GM18499 (cell line): ENCODE data around the gene INPP4A.

Experiments used
- ATAC-seq: cut with Tn5 transposase; IDR thresholded peaks from one replicate; pipeline ENCODE4 v1.9.1; 2021; ENCODE audit warnings: moderate number of reproducible peaks; ENCODE audit not compliant: insufficient read depth, unreplicated experiment

Gene INPP4A

GRCh38 chr2:98507891-98508708 is 63.4 kb downstream of the INPP4A start:
- no peak for ATAC-seq

DNA sequence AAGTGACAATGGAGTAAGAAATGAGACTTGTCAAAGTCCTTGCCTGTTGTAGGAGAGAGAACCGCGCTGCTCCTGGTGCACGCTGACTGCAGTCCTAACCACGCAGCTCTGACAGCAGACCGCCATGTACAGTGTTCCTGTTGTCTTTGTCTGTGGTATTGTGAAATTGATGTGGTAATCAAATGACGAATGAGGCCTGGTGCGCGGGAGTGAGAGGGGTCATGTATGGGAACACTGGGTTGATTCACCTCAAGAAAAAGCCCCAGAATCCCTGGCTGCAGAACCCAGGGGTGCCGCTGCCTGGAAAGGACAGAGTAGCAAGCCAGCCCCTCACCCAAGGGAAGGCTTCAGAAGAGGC is 64.0 kb downstream of the INPP4A start:
- no peak for ATAC-seq

- no peak for ATAC-seq
Measured at GRCh38 chr2:98509542-98510321, 65.1 kb downstream of the INPP4A start.

- ATAC-seq = no peak
Measured at GRCh38 chr2:98510322-98510662, 65.6 kb downstream of the INPP4A start.

- no peak for ATAC-seq
Measured at GRCh38 chr2:98511981-98512380, 67.3 kb downstream of the INPP4A start.

- ATAC-seq = no peak
Measured at GRCh38 chr2:98512699-98513098, 68.0 kb downstream of the INPP4A start.

- no peak for ATAC-seq
Measured at GRCh38 chr2:98514096-98514639, 69.5 kb downstream of the INPP4A start.

- ATAC-seq = no peak
Measured at GRCh38 chr2:98514879-98515249, 70.2 kb downstream of the INPP4A start.

DNA sequence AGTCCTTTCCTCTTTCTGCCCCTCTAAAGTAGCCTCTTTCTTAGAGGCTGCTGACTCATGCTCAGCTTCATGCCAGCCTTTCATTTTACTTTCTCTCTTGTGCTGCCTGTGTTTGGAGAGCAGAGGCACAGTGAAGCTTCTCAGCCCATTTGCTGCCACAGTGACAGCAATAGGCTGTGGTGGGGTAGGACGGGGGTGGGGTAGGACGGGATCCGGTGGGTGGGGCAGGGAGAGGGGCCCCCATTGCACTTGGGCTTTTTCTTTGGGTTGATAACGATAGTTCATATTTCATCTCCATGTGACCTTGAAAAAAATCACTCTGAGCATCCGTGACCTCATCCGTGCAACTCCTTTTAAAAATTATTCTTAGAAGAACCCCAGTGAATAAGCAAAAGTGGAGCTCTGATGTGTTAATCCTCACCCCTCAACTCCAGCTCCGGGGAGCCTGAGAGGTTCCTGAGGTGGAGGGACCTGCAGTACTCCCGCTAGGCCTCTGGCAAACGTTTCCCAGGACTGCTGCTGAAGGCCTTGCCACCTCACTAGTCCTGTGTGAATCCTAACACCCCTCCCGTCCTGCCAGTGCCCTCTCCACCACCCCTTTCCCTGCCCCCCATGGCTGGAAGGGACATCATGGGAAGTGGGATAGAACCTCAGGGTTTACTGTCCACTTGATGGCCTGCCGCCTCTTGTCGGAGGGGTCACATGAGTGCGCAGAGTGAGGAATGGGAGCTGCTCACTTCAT is 70.8 kb downstream of the INPP4A start:
- ATAC-seq = no peak

GRCh38 chr2:98516571-98516970 is 71.9 kb downstream of the INPP4A start:
- no peak for ATAC-seq

DNA sequence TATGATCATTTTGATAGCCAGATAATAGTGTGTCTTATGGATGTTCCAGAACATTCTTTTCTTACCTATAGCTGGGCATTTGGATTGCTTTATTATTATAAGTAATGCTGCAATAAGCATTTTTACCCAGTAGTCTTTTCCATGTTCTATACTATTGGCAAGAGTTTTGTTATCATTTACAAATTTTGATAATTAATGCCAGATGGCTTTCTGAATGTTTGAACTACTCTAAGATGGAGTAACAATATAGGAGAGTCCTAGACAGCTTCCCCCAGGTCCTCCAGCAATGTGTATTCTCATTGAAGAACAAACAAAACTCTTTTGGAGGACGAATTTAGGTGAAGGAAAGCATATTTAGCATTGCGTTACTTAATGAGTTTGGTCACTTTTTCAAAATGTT is 73.0 kb downstream of the INPP4A start:
- ATAC-seq = no peak

DNA sequence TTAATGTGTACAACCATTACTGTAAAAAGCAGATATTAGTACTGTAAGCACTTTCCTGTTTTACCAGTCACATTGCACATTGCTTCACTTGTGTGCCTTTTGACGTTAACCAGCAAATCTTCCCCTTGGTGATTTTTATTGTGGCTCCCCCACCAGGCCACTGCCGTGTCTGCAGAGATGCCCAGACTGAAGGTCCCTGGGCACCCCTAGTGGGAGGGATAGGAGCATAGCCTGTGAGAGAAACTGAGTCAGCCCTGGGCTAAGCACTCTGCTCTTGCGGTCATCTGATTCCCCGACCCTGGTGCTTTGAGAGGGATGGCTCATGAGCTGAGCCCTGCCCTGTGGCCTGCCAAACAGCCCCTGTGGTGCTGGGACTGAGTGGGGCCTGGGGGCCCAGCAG is 73.4 kb downstream of the INPP4A start:
- ATAC-seq = no peak

DNA sequence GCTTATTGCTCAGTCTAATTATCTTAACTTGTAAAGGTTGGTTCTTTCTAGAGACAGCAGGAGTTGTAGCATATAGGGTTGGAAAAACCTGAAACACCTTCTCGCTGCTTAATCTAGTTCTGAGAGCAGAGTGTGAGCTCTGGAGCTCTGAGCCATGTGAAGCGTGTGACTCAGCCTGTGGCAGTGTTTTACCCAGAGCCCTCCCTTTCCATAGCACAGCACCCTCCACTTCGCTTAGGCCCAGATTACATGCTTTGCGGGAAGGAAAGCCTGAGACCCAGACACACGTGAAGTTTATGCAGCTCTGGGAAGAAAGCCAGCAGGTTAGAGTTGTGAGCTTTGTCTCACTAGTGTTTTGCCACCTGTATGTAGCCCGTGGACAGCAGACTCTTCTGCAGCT is 74.5 kb downstream of the INPP4A start:
- no peak for ATAC-seq

DNA sequence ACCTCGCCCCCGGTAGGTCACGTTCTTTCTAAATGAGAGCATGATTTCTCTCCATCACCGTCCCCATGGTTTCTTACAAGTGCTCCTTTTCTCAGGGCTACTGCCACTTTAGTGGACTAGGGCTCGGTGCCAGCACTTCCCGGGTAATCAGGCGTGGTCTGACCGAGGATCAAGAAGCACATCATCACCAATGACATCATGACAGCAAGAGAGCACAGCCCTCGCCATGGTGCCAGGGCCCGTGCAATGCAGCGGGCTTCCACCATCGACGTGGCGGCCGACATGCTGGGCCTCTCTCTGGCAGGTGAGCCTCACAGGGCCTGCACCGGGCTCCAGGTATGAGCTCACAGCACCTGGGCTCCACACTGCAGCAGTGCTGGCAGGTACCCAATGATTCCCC is 75.2 kb downstream of the INPP4A start:
- ATAC-seq = no peak

DNA sequence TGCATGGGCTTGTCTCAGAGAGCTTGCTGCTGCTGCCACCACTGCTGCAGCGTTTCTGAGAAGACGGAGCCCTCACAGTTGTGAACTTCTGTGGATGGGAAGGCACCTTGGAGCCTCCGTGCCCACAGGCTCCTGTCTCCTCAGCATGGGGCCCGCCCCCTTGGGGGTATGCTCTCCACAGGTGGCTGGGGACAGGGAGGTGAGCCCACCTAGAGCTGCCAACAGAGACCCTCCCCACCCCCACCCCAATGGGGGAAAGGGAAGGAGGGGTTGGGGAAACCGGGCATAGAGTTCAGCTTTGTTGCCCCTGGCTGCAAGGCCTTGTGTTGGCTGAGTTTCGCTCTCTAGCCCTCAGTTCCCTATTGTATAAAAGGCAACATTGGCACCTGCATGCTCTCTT is 76.1 kb downstream of the INPP4A start:
- no peak for ATAC-seq

DNA sequence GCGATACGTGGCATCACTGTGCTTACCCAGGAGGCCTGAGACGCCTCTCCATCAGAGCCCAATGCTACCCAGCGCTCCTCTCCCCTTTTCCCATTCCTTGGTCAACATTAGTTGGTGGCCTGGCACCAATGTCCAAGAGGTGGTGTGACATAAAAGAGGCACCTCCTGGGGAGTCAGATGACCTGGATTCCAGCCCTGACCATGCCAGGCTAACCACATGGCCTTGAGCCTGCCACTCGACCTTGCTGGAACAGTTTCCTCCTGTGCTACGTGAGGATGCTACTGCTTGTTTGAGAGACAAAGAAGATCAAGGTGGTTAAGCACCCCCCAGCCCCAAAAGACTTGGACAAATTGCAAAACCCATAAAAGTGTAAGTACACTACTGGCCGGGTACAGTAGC is 76.6 kb downstream of the INPP4A start:
- no peak for ATAC-seq

DNA sequence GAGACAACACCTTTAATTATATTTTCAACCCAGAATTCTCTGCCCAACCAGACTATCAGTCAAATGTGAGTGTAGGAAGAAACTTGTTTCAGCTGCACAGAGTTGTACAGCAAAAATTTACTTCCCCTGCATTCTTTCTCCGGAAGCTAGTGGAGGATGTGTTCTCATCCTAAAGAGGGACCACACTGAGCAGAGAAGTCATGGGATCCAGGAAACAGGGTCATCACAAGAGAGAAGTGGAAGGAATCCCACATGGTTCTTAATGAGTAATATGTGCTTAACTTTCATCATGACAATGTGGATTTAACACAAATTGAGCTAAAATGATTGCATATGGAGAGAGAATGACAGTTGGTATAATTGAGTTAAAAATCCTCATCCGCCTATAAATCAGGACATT is 78.2 kb downstream of the INPP4A start:
- no peak for ATAC-seq

- ATAC-seq = no peak
Measured at GRCh38 chr2:98524168-98524567, 79.5 kb downstream of the INPP4A start.

DNA sequence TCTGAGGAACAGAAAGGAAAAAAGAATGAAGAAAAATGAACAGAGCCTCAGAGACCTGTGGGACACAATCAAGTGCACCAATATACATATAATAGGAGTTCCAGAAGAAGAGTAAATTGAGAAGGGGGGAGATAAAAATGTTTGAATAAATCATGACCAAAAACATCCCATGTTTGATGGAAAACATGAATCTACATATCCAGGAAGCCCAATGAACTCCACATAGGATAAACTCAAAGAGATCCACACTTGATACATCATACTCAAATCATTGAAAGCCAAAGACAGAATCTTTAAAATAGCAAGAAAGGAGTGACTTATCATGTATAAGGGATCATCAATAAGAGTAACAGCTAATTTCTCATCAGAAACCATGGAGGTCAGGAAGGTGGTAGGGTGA is 83.7 kb downstream of the INPP4A start:
- ATAC-seq = no peak

- no peak for ATAC-seq
Measured at GRCh38 chr2:98530114-98530513, 85.5 kb downstream of the INPP4A start.

- ATAC-seq = no peak
Measured at GRCh38 chr2:98532756-98533155, 88.1 kb downstream of the INPP4A start.
